SK-N-SH (cell line): ENCODE results near the gene CNOT4. TPM values are rescaled to one million over a fixed set of nuclear protein-coding genes. Genes with fewer than 3 reads are reported as not detected.

Experiments used
- CTCF ChIA-PET: fragments of 300-600, 350-600 bp; formaldehyde crosslinking; extraction: SDS; loops from one replicate; lab custom pipeline; 2021; lab: Yijun Ruan, JAX
- POLR2A ChIA-PET: fragments of 350-600 bp; sonication (Branson Sonifier 250); formaldehyde crosslinking; extraction: SDS; loops from one replicate; lab custom pipeline; 2020; ENCODE audit warnings: antibody characterized with exemption, inconsistent platforms; lab: Yijun Ruan, JAX
- DNase-seq: peaks from one replicate; pipeline ENCODE4 v3.0.0; 2012
- H2AFZ ChIP-seq: fragments of 200-600 bp; sonication (generic); 2 replicates; pipeline ENCODE4 v1.8.1; 2016; ENCODE audit warnings: antibody characterized with exemption, mild to moderate bottlenecking, low read depth
- H3F3A ChIP-seq: fragments of 200-600 bp; sonication (generic); replicated peaks from 2 replicates; pipeline ENCODE3; 2016; ENCODE audit warnings: antibody characterized with exemption, mild to moderate bottlenecking; ENCODE audit not compliant: insufficient read depth
- H3K27ac ChIP-seq, 2 experiments: fragments of 200-500 bp in 1 of 2; fragments of 200-600 bp in 1 of 2; sonication (Bioruptor generic) in 1 of 2; sonication (generic), shearing (Covaris generic) in 1 of 2; 2 replicates each; pipeline versions ENCODE4 v1.5.1 to v1.6.1; 2014 to 2016; ENCODE audit warnings: low read depth in 2 of 2, inconsistent platforms in 1 of 2, low read length in 1 of 2, mild to moderate bottlenecking in 1 of 2, mixed read lengths in 1 of 2
- H3K27me3 ChIP-seq: fragments of 200-600 bp; sonication (generic), shearing (Covaris generic); 2 replicates; pipeline ENCODE4 v1.6.1; 2016; ENCODE audit warnings: mixed run types; ENCODE audit not compliant: insufficient read depth
- H3K36me3 ChIP-seq, 2 experiments: fragments of 200-500 bp in 1 of 2; fragments of 200-600 bp in 1 of 2; sonication (Bioruptor generic) in 1 of 2; sonication (generic) in 1 of 2; replicated peaks in 1 of 2; 2 replicates each; pipeline versions ENCODE3 to v1.5.1; 2014 to 2016; ENCODE audit warnings: low read length in 1 of 2, mild to moderate bottlenecking in 1 of 2; ENCODE audit not compliant: insufficient read depth in 2 of 2, control insufficient read depth in 1 of 2
- H3K4me1 ChIP-seq, 2 experiments: fragments of 200-500 bp in 1 of 2; fragments of 200-600 bp in 1 of 2; sonication (Bioruptor generic) in 1 of 2; sonication (generic), shearing (Covaris generic) in 1 of 2; 2 replicates each; pipeline versions ENCODE4 v1.5.1 to v1.6.1; 2014 to 2016; ENCODE audit warnings: low read depth in 1 of 2, low read length in 1 of 2, mixed run types in 1 of 2; ENCODE audit not compliant: insufficient read depth in 2 of 2, control insufficient read depth in 1 of 2
- H3K4me2 ChIP-seq: fragments of 200-600 bp; sonication (generic), shearing (Covaris generic); 2 replicates; pipeline ENCODE4 v1.6.1; 2017; ENCODE audit warnings: mixed run types
- H3K4me3 ChIP-seq, 2 experiments: fragments of 200-500 bp in 1 of 2; fragments of 200-600 bp in 1 of 2; sonication (Bioruptor generic) in 1 of 2; sonication (generic), shearing (Covaris generic) in 1 of 2; 2 replicates each; pipeline versions ENCODE4 v1.5.1 to v1.8.1; 2014 to 2016; ENCODE audit warnings: low read depth in 2 of 2, inconsistent platforms in 1 of 2, low read length in 1 of 2, mild to moderate bottlenecking in 1 of 2, mixed read lengths in 1 of 2, moderate library complexity in 1 of 2
- H3K79me2 ChIP-seq: fragments of 200-600 bp; sonication (generic); 2 replicates; pipeline ENCODE4 v1.8.1; 2017; ENCODE audit warnings: mild to moderate bottlenecking; ENCODE audit not compliant: insufficient read depth
- H3K9ac ChIP-seq: fragments of 200-600 bp; sonication (generic); 2 replicates; pipeline ENCODE4 v1.6.1; 2017; ENCODE audit warnings: mixed run types
- H3K9me2 ChIP-seq: fragments of 200-600 bp; sonication (generic); 2 replicates; pipeline ENCODE4 v1.6.1; 2017; ENCODE audit warnings: mixed run types
- H3K9me3 ChIP-seq: fragments of 200-600 bp; sonication (generic); 2 replicates; pipeline ENCODE4 v1.6.1; 2017; ENCODE audit warnings: mixed run types, mild to moderate bottlenecking, moderate library complexity
- H4K20me1 ChIP-seq: fragments of 200-600 bp; sonication (generic); 2 replicates; pipeline ENCODE4 v1.6.1; 2017; ENCODE audit warnings: mild to moderate bottlenecking, mixed run types; ENCODE audit not compliant: insufficient read depth
- CHD2 ChIP-seq: fragments of 150-350 bp; IDR thresholded peaks from 2 replicates; pipeline ENCODE4 v1.6.1; 2018; ENCODE audit warnings: low read length; ENCODE audit not compliant: partially characterized antibody
- EP300 ChIP-seq, 2 experiments: IDR thresholded peaks; 2 replicates each; pipeline versions ENCODE4 v1.4.0 to v1.6.1; 2012; ENCODE audit warnings: borderline replicate concordance in 1 of 2, low read depth in 1 of 2, low read length in 1 of 2
- FOSL2 ChIP-seq: IDR thresholded peaks from 2 replicates; pipeline ENCODE4 v1.4.0; 2012; ENCODE audit warnings: low read depth, mild to moderate bottlenecking, moderate library complexity, borderline replicate concordance
- FOXJ3 ChIP-seq: sonication (generic); formaldehyde crosslinking; IDR thresholded peaks from 2 replicates; pipeline ENCODE4 v1.5.1; 2020; ENCODE audit warnings: mild to moderate bottlenecking, missing genetic modification reagents
- FOXM1 ChIP-seq: IDR thresholded peaks from 2 replicates; pipeline ENCODE4 v1.4.0; 2012; ENCODE audit warnings: low read depth, mild to moderate bottlenecking
- GATA2 ChIP-seq: sonication (generic); formaldehyde crosslinking; IDR thresholded peaks from 2 replicates; pipeline ENCODE4 v1.5.0; 2020; ENCODE audit warnings: mild to moderate bottlenecking, missing genetic modification reagents
- IRF3 ChIP-seq: fragments of 150-350 bp; IDR thresholded peaks from 2 replicates; pipeline ENCODE4 v1.6.1; 2016; ENCODE audit warnings: mild to moderate bottlenecking, low read depth, low read length
- JUND ChIP-seq: IDR thresholded peaks from 2 replicates; pipeline ENCODE4 v1.4.0; 2012
- MXI1 ChIP-seq: IDR thresholded peaks from 2 replicates; pipeline ENCODE4 v1.6.1; 2012; ENCODE audit warnings: mild to moderate bottlenecking, low read depth, low read length, improper control_type of control experiment
- NFIC ChIP-seq: IDR thresholded peaks from 2 replicates; pipeline ENCODE4 v1.4.0; 2012; ENCODE audit warnings: borderline replicate concordance
- NRF1 ChIP-seq: IDR thresholded peaks from 2 replicates; pipeline ENCODE4 v1.6.1; 2012; ENCODE audit warnings: low read depth, mild to moderate bottlenecking, low read length
- PBX3 ChIP-seq: IDR thresholded peaks from 2 replicates; pipeline ENCODE4; 2012
- POLR2AphosphoS5 ChIP-seq: IDR thresholded peaks from 2 replicates; pipeline ENCODE4 v1.6.1; 2012; ENCODE audit warnings: low read depth, low read length
- RCOR1 ChIP-seq: fragments of 150-350 bp; IDR thresholded peaks from 2 replicates; pipeline ENCODE4 v1.6.1; 2017; ENCODE audit warnings: antibody characterized with exemption, low read length
- RFX5 ChIP-seq: IDR thresholded peaks from 2 replicates; pipeline ENCODE4 v1.6.1; 2012; ENCODE audit warnings: mild to moderate bottlenecking, improper control_type of control experiment, low read length
- RXRA ChIP-seq: IDR thresholded peaks from 2 replicates; pipeline ENCODE4 v1.4.0; 2012; ENCODE audit warnings: low read depth, mild to moderate bottlenecking, borderline replicate concordance
- SMC3 ChIP-seq: IDR thresholded peaks from 2 replicates; pipeline ENCODE4 v1.6.1; 2012; ENCODE audit warnings: low read depth, low read length, improper control_type of control experiment
- TAF1 ChIP-seq: IDR thresholded peaks from 2 replicates; pipeline ENCODE4 v1.6.1; 2012; ENCODE audit warnings: low read depth, mild to moderate bottlenecking, low read length, moderate library complexity, borderline replicate concordance
- TCF12 ChIP-seq: IDR thresholded peaks from 2 replicates; pipeline ENCODE4 v1.4.0; 2012
- TEAD4 ChIP-seq: IDR thresholded peaks from 2 replicates; pipeline ENCODE4 v1.4.0; 2012; ENCODE audit warnings: mild to moderate bottlenecking, borderline replicate concordance; ENCODE audit not compliant: insufficient read depth
- WGBS: methylation state at CpG from one replicate; pipeline ENCODE4 v1.1.6; 2017; ENCODE audit warnings: low lambda C conversion rate; 5-methylcytosine and 5-hydroxymethylcytosine counted together
- polyA plus RNA-seq, 3 experiments: library from polyadenylated mRNA; depleted of rRNA; stranded (reverse); fragments of >200 nt; gene quantifications; 2 replicates each; pipeline ENCODE4 v1.2.3, GENCODE V29; 2012

The CNOT4 gene
- polyA plus RNA-seq, 1 of the 3 experiments (the other 2 are of a cell fraction), result 8.0 TPM

GRCh38 chr7:135409845-135410542, 99.9 kb downstream of the CNOT4 start:
- Histone ChIP-seq H3F3A (no peaks in the 10 kb centered on the region), H3K27me3 (no peaks in the 10 kb centered on the region), H2AFZ (no peak overlapping the region), H3K4me2 (no peak overlapping the region), H3K4me1 (no peaks in the 10 kb centered on the region; a peak in 1 of 4 replicates), H3K9me2 (no peaks in the 10 kb centered on the region), H4K20me1 (no peaks in the 10 kb centered on the region), H3K9ac (no peak overlapping the region), H3K27ac (no peak overlapping the region; a peak in 1 of 4 replicates), H3K9me3 (no peaks in the 10 kb centered on the region), H3K4me3 (no peak overlapping the region), H3K36me3 (peaks cover 31 to 62% of the 10 kb centered on the region in 2 experiments), H3K79me2 (peaks cover 3% of the 10 kb centered on the region; the same call in 1 of the 2 replicates)
- POLR2A ChIA-PET, result no interaction called here
- 99% methylated on average over 2 of the region's 2 CpGs for WGBS
- TF ChIP-seq NRF1, result no peak
- TF ChIP-seq FOSL2, result no peak
- no peak for TF ChIP-seq IRF3
- no peak for TF ChIP-seq NFIC
- TF ChIP-seq CHD2, result no peak
- TF ChIP-seq GATA2 (CRISPR knock-in tag), result no peak
- no peak for TF ChIP-seq TCF12
- no peak for TF ChIP-seq FOXJ3 (CRISPR knock-in tag)
- no peak for TF ChIP-seq POLR2AphosphoS5
- no peak for TF ChIP-seq TAF1
- TF ChIP-seq JUND, result no peak
- no peak for TF ChIP-seq EP300 (IDR thresholded peaks at IDR 0.05; ENCODE audit: borderline replicate concordance in 1 of 2, low read depth in 1 of 2, low read length in 1 of 2)
- no peak for TF ChIP-seq TEAD4
- CTCF ChIA-PET, result interaction anchor here (1.0 kb wide), 1 partner anchor 15 kb away, joined by 3 read pairs; no protein-coding TSS in a partner anchor
- DNase-seq, result no peak

GRCh38 chr7:135407884-135408283, 102.0 kb downstream of the CNOT4 start:
- H3K4me2 ChIP-seq, result no peak overlapping the region
- ChIA-PET POLR2A (no interaction called here), CTCF (interaction anchor here (0.9 to 1.2 kb wide), 2 partner anchors 11 to 14 kb away, joined by 3 to 4 read pairs; no protein-coding TSS in a partner anchor)
- no peaks in the 10 kb centered on the region for H3K27me3 ChIP-seq
- no peak for DNase-seq
- no peak overlapping the region for H3K4me3 ChIP-seq
- H3F3A ChIP-seq, result no peaks in the 10 kb centered on the region
- no peak overlapping the region for H2AFZ ChIP-seq
- H3K27ac ChIP-seq, result no peak overlapping the region
- peaks cover 3% of the 10 kb centered on the region; the same call in 1 of the 2 replicates for H3K79me2 ChIP-seq
- no peak overlapping the region for H3K9ac ChIP-seq
- H3K4me1 ChIP-seq, result no peaks in the 10 kb centered on the region; a peak in 1 of 4 replicates
- no peak for TF ChIP-seq FOXJ3 (CRISPR knock-in tag)
- no peak for TF ChIP-seq TEAD4
- TF ChIP-seq RFX5, result no peak
- no peak for TF ChIP-seq SMC3
- TF ChIP-seq PBX3, result no peak
- TF ChIP-seq FOSL2, result no peak
- TF ChIP-seq CHD2, result no peak
- no peak for TF ChIP-seq RXRA
- no peak for TF ChIP-seq MXI1
- no peak for TF ChIP-seq TCF12
- no peak for TF ChIP-seq RCOR1
- no peak for TF ChIP-seq FOXM1
- TF ChIP-seq IRF3, result no peak
- H3K9me2 ChIP-seq, result no peaks in the 10 kb centered on the region
- H3K36me3 ChIP-seq, result peaks cover 28 to 53% of the 10 kb centered on the region in 2 experiments
- H4K20me1 ChIP-seq, result no peaks in the 10 kb centered on the region
- no peaks in the 10 kb centered on the region for H3K9me3 ChIP-seq
